NCI-H2081 treated with DMSO at 0.1 percent for 48 hours (cell line): ENCODE measurements around the gene SHE.

Source experiments
- DNase-seq: peaks from one replicate; lab custom pipeline; 2025; lab: John Stamatoyannopoulos, UW

The SHE gene

DNA sequence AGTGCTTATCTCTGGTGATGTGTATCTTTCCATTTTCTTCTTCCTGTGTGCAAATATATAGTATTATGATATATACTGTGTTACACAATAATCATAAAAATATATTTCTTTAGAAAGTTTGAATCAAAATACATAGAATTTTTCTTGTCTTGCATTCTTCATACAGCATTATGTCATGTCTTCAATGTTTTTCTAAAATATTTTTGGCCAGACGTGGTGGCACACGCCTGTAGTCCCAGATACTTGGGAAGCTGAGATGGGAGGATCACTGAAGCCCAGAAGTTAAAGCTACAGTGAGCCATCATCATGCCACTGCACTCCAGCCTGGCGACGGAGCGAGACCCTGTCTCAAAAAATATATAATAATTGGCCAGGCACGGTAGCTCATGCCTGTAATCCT is 55.4 kb downstream of the SHE start:
- no peak for DNase-seq

DNA sequence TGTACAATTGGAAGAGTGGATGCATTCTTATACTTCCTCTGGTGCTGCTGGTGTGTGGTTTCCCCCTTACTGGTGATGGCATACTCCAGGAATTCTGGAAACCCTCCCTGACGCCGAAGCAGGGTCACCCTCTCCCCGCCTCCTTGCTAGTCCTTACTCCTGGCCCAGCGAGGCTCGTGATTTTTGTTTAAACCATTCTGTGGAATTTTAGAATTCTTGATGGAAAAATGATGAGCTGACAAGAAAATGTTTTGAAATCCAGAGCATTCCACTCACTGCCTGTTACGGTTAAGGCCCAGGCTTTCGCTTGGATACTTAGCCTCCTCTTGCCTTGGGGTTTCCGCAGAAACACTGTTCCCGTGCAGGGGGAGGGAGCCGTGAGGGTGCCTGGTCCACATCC is 55.9 kb downstream of the SHE start:
- DNase-seq: no peak

DNA sequence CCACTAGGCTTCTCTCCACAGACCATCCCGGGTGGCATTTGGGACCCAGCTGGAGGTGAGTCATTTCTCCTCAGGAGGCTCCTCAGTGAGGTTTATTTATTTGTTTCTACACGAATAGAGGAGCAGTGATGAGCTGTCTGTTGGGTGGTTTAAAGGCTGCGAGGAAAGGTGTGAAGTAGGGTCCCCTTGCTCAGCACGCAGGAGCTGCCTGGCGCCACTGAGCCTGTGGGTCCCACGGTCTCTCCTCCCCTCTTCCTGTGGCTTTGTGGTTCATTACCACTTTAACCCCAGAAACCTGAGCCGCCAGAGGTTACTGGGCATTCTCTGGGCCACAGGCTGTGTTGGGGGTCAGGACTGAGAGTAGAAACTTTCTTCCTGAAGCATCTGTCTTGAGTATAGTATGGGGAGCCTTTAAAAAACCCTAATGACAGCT is 57.2 kb downstream of the SHE start:
- DNase-seq: no peak

DNA sequence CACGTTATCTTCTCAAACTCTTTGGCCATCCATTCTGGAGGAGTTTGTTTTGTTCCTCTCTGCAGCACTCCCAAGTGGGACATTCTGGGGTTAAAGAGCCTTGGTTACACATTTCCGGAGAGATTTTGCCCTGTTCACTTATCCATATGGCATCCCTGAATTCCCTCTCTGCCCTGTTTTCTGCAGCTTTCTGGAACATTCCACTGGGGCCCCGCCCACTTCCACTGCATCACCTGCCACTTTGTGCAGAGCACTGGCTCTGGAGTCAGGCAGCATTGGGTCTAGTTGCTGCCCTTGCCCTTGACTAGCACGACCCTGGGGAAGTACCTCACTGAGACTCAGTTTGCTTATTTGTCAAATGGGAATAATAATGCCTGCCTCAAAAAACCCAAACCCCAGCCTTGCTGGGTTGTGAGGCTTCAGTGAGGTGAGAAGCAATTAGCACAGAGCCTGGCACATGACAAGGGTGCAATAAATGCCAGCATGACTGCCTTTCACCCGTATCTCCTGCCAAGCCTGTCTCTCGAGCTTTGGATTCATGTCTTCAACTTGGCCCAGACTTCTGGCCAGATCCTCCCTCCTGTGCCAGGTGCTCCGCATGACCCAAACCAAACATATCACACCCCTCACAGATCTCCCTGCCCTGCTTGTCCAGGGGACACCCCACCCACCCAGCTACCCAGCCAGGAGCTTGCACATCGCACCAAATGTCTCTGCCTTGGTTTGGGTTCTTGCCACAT is 58.8 kb downstream of the SHE start:
- DNase-seq: no peak

DNA sequence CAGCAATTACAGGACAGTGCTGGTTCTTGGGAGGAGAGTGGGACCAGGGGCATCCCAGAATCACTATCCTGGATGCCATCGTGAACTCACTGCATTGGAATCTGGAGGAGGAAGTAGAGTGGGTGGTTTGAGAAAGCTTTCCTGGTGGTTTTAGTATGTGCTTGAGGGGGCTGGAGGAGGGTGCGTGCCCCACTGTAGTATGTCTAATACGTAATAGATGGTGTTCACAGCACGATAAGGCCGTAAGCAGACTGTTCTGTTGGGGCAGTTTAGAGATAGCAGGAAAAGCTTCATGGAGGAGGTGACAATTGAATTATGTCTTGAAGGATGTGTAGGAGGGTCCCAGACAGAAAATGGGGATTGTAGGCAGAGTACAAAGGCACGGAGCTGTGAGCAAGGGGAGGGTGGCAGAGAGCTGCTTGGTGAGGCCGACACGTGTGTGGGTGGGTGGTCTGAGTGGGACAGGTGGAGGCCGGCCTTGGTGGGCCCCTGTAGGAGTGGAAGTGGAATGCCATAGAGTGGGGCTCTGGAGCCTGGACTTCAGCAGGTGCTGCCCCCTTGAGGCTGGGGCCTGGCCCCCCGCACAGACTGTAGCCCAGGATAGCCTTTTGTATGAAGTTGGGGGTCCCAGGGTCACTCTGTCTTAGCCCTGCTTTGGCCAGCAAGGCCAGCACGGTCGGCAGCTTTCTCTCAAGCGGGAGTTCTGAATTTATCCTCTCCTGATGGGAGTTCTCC is 60.0 kb downstream of the SHE start:
- no peak for DNase-seq

DNA sequence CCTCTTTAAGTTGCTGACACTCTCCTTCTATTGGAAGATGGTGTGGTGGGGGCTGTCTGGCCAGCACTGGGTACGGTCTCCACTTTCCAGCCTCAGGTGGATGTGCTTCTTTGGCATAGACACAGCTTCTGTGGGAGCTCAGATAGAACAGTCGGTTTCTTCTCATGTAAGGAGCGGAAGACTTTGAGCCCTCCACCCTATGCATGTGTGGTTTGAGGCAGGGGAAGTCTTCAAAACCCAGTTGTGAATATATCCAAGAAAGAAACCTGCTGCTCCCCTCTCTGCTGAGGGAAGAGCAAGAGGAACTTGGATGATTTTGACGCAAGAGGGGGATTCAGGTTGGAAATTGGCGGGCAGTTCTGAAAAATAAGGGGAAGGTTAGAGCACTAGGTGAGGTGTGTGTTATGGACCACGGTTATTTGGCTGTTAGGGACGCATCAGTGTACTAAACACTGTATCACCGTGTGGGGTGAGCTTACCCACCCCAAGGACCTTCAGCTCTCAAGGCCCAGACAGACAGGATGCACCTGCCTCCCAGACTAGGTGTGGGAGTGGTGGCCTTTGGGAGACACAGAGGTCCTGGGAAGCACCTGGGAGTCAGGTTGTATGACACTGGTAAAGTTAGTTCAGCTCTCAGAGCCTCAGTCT is 60.8 kb downstream of the SHE start:
- DNase-seq: no peak

DNA sequence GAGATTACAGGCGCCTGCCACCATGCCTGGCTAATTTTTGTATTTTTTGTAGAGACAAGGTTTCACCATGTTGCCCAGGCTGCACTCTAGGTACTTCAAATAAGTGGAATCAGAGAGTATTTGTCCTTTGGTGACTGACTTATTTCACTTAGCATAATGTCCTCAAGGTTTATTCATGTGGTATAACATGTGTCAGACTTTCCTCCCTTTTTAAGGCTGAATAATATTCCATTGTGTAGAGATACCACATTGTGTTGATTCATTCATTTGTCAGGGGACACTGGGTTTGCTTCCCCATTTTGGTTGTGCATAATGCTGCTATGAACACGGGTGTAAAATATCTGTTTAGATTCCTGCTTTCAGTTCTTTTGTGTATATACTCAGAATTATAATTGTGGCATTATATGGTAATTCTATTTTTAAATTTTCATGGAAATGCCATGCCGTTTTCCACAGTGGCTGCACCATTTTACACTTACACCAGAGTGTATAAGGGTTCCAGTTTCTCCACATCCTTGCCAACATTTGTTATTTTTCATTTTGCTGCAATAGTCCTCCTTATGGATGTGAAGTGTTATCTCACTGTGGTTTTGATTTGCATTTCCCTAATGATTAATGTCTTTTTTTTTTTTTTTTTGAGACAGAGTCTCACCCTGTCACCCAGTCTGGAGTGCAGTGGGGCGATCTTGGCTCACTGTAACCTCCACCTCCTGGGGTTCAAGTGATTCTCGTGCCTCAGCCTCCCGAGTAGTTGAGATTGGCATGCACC is 62.0 kb downstream of the SHE start:
- no peak for DNase-seq

DNA sequence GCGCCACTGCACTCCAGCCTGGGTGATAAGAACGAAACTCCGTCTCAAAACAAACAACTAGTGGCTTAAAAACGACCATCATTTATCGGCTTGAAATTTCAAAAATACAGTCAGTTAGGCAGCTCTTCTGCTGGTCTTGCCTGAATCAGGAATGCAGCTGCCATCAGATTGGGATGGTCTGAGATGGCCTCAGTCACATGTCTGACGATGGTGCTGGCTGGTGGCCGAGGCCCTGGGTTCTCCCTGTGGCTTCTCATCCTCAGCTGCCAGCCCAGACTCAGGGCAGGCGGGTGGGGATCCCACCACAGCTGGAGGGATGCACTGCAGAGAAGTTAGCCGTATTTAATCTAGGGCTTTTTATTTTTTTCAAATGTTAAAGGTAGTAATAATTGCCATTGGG is 65.8 kb downstream of the SHE start:
- DNase-seq: no peak

DNA sequence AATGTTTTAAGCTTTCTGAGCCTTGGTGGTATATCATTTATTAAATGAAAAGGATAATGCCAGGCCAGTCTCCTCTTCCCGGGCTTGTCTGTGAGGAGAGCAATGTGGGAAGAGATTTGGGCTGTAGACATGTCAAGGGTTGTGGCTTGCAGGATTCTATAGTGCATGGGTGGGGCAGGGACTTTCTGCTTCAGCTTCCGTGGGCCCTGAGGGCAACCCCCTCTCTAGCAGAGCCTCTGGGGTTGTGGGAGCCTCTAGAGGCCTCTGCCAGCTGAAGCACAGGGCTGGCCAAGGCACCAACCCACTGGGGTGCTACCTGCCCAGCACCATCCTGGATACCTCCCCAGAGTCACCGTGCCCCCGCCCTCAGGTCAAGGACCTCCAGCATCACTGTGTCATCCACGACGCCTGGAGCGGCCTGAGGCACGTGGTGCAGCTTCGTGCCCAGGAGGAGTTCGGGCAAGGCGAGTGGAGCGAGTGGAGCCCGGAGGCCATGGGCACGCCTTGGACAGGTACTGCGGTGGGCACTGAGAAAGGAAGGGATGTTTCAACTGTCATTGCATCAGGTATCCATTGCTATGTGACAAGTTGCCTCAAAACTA is 66.5 kb downstream of the SHE start:
- no peak for DNase-seq

DNA sequence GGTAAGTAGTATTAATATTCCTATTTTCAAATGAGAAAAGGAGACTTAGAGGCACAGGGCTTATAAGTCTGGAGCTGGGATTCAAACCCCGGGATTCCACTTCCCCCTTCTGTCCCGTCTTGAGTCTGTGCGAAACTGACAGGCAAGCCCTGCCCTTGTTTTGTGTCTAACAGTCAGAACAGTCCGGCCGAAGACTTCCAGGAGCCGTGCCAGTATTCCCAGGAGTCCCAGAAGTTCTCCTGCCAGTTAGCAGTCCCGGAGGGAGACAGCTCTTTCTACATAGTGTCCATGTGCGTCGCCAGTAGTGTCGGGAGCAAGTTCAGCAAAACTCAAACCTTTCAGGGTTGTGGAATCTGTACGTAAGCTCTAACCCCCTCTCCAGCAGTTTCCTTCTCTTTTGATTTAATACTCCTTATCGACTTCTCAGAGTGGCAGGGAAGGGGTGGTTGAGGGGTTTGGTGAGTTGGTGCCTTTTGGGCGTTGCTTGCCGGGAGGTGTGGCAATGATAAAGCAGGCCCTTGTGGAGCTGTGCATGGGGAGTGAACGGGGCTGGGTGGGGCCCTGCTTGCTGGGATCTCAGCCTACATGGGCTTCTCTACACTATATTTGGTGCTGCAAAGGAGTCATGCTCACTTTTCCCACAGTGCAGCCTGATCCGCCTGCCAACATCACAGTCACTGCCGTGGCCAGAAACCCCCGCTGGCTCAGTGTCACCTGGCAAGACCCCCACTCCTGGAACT is 67.7 kb downstream of the SHE start:
- DNase-seq: no peak

DNA sequence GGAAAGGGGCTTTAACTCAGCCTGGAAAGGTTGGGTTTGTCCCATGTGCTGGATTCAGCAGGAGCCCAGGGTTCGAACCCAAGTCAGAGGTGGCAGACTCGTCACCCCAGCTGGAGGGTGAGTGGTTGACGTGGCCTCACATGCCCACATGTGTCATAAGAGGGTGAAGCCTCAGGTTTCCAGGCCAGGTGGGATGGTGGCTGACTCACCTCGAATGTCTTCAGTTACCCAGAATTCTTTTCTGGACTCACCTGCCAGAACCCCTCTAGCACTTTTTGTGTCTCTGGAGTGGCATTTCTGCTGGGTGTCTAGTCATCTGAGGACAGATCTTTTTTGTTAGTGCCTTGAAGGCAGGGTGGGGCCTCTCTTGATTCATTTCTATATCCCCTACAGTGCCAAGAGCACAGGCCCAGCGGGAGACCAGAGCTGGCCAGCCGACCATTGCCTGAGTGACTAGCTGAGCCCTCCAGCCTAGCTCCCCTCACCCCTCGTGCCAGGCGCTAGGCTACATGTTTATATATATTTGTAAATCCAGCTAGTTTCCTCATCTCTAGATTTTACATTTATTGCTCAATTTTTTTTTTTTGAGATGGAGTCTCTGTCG is 68.9 kb downstream of the SHE start:
- DNase-seq: no peak

DNA sequence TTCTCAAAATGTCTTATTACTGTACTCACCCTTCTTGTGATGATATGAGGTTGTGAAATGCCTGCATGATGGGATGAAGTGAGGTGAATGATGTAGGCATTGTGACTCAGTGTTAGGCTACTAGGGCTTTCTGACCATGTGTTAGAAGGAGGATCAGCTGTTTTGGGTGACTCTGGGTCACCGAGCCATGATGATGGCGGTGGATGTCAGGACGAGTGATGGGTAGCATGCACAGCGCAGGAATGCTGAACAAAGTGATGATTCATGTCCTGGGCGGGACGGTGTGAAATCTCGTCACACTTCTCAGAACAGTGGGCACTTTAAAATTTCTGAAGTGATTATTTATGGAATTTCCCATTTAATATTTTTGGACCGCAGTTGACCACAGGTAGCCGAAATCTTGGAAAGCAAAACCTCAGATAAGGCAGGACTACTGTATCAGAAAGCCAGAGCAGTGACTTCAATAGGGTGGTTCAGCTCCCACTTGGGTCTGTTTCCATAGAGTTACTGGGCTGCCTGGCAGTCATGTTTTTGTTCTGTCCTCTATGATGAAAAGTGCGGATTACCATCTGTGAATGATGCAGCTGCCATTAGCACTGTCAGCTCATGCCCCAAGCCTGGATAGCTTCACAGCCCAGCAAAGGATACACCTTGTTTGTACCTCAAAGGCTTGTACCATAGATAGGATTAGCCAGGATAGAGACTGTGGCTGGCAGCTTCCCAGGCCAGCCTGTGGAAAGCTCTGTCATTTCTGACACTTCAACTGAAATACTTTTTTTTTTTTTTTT is 70.4 kb downstream of the SHE start:
- DNase-seq: no peak

DNA sequence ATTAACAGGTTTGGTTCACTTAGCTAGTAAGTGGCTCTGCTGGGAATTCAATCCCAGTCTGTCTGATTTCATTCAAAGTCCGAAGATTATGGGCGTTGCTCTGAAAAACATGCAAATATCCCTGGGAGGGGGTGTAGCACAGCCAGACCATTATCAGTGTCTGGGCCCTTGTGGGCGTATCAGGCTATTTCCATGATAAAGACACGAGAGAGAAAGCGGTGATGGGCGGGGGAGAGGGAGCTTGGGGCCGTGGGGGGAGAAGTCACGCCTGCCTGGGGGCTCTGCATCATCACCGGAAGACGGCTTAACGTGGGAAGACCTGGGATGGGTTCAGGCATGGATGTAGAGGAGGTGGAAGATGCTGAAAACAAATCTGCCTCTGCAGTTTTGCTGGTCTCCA is 71.3 kb downstream of the SHE start:
- no peak for DNase-seq

DNA sequence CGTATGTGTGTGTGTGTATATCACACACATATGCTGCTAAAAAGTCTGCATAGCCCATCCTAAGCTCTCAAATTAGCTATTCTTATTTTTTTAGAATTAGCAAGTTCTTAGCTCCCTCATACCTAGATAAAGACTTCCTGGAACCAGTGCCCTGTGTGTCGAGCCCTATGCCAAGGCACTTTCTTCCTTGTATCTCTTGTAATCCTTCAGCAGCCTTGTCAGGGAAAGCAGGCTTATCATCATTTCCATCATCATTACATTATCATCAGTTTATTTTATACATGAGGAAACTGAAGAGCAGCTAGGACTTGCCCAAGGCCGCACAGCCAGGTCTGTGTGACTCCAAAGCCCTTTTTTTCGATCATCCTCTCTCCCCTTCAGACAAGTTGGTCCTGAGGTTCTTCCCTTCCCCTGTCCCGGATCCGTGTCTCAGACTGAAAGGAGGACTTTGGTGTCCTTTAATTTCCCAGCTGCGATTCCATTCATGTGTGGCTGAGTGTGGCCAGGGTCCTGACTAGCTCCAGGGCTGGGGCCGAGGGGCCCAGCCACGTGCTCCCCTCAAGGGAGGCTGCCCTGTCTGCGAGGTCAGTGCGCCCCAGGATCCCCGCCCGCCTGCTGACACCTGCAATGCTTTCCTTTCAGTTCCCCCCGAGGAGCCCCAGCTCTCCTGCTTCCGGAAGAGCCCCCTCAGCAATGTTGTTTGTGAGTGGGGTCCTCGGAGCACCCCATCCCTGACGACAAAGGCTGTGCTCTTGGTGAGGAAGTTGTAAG is 72.2 kb downstream of the SHE start:
- no peak for DNase-seq
